T-helper 2 cell (primary cell): ENCODE results near the gene WDR6.

Source experiments
- DNase-seq, 5 experiments: peaks; one replicate each; pipeline versions ENCODE4 v3.0.0 to v3.0.0-alpha.2; 2012 to 2022

WDR6 gene

GRCh38 chr3:49030321-49030720 lies 23.1 kb downstream of the WDR6 start:
- DNase-seq: no peak

GRCh38 chr3:49032646-49033304 lies 25.6 kb downstream of the WDR6 start:
- no peak for DNase-seq

GRCh38 chr3:49034650-49035049 lies 27.5 kb downstream of the WDR6 start:
- no peak for DNase-seq

GRCh38 chr3:49035281-49035680 lies 28.1 kb downstream of the WDR6 start:
- no peak for DNase-seq

GRCh38 chr3:49053543-49053942 lies 46.4 kb downstream of the WDR6 start:
- DNase-seq: no peak

GRCh38 chr3:49054344-49054862 lies 47.2 kb downstream of the WDR6 start:
- DNase-seq: no peak

GRCh38 chr3:49057268-49057667 lies 50.1 kb downstream of the WDR6 start:
- DNase-seq: no peak

GRCh38 chr3:49058011-49058410 lies 50.8 kb downstream of the WDR6 start:
- DNase-seq: no peak
